ENCODE measurements around the gene GAK.

GAK gene

DNA sequence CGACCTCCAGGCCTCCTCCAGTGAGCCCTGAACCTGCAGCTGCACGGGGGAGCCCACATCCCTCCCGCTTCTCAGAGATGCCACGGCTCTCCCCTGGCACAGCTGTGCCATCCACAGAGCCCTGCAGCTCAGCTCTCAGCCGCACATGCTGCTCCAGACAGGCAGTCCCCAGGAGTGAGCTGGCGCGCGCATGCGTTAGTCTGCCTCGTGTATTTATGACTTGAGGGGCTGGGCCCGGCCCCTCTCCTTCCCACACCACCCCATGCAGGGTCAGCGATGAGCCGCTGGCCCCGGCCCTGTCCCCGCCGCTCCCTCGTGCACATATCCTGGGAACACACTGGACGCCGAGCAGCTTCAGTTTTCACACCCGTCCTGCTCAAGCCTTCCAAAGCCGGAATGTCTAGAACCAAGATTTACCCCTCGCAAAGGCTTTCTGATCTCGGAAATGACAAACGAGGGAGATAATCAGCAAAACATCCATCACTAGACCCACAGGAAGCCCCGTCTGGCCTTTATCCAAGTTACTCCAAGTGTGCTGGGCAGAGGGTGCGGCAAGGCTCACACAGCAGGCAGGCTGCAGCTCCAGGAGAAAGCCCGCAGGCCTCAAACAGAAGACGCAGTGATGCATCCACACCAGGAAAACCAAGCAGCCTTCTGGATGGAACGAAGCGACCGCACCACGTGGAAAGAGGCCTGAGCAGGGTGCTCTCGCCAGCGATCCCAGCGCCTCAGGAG lies 24.3 kb downstream of the GAK start:
- DNase-seq (ENCODE audit: low spot score): no peak

DNA sequence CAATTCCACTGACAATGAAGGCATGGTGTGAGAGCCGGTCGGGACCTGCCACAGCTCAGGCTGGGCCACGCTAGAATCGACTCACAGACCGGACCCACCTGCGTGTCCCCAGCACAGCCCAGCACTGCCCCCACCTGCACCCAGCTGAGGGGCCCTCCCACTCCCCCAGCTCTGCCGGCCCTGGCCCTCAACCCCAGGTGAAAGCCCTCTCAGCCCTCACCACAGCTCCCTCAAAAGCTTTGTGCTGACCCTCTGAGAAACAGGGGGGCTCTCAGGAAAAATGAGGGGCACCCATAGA lies 25.1 kb downstream of the GAK start:
- DNase-seq (ENCODE audit: low spot score): no peak

DNA sequence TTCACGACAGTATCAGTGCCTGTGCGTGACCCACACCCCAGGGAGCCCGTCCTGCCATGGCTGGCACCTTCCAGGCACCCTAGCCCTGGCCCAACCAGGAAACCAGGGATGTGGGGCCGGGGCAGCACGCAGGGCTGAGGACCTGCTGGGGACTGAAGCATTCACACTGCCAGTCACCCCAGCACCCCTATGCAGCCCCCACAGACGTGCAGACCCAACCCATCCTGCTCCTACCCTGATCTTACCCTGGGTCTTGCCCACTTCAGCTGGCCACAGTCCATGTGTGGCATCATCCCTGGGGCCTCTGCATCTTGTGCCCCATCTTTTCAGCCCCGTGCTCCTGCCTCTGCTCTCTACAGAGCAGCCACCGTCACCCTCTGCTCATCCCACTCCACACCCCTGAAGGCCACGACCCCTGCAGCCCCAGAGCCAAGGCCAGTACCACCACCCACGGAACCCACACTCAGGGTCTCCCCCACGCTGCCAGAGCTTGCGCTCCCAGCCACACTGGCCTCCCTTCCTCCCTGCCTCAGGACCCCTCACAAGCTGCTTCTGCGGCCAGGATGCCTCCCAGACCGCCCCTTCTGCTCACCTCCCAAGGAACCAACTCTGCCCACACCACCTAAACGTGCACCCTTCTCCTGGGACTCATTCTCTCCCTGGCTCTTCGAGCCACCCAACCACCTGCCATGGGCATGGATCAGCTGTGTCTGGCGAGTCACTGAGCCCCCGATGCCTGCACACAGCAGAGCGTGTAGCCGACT lies 25.6 kb downstream of the GAK start:
- DNase-seq (ENCODE audit: low spot score): no peak

DNA sequence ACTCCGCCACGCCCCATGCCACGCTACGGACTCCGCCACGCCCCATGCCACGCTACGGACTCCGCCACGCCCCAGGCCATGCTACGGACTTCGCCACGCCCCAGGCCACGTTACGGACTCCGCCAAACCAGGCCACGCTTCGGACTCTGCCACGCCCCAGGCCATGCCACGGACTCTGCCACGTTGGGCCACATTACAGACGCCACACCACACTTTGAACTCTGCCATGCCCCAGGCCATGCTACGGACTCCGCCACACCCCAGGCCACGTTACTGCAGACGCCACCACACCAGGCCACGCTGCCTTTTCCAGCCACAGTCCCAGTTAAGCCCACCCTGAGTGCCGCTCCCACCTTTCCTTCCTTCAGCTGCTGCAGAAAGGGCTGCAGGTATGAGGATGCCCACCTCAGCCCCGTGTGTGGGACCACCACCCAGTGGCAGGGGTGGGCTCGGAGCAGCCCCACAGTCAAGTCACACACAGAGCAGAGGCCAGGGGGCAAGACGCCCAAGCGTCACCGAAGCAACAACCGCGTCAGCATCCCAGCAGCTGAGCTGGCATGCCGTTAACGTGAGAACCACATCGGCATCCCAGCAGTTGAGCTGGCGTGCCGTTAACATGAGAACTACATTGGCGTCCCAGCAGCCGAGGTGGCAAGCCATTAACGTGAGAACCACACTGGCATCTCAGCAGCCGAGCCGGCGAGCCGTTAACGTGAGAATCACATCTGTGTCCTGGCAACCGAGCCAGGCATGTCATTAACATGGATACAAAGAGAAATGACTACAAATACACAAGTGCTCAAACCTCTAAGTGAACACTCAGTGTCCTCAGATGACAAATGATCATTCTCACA lies 26.4 kb downstream of the GAK start:
- no peak for DNase-seq (ENCODE audit: low spot score)

DNA sequence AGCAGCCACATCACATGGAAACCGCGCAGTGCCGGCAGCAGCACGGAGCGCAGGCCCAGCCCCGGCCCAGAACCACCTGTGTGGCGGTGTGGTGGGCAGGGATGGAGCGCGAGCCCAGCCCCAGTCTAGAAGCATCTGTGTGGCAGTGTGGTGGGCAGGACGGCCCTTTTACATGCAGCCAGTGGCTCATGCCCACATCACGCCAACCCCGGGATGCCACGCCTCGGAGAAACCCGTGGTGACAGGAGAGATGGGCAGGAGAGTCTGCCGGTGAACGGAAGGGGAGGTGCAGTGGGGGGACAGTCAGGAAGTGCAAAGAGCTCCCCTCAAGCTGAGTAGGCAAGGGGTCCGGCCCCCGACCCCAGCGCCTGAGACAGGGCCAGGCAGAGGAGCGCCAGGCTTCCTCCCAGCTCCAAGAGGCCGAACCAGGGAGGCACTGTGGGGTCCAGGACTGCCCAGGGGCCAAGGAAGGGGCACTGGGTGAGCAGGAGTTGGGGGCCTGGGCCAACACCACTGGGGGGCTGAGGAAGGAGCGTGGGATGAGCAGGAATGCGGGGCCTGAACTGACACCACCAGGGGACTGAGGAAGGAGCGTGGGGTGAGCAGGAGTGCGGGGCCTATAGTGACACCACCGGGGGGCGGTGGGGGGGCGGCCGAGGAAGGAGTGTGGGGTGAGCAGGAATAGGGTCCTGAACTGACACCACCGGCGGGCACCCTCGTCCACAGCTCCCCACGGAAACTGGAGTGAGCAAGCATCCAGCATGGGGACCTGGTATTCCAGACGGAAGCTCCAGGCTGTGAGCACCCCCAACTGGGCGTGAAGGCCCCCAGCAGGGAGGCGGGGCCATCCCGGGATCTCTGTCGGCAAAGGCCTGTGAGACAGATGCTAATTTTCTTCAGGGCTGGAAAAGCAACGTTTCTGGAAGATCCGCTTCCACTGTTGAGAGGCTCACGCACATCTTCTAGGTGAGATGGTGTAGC lies 28.8 kb downstream of the GAK start:
- no peak for DNase-seq (ENCODE audit: low spot score)

DNA sequence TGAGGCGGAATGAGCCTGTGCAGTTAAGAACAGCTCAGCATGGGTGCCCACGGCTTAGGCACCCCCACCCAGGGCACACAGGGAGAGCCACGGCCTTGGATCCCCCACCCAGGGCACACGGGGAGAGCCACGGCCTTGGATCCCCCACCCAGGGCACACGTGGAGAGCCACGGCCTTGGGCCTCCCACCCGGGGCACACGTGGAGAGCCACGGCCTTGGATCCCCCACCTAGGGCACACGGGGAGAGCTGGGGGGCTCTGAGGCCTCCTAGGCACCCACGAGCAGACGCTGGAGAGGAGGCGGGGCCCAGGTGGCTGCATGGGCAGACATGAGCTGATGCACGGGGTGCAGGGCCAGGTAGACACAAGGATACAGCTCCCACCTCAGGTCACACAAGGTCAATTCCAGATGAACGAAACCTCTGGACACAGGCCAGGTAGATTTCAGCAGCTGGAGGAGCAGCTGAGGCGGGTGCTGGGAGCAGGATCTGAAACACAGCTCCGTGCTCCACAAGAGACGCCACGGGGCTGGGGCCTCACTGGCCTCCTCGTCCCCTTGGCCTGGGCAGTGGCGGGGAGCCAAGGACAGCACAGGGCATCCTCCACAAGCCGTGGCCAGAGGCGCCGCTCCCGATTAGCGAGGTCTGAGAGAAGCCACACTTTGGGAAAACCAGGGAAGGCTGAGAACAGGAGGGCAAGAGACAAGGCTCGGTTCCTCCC lies 30.8 kb downstream of the GAK start:
- no peak for DNase-seq (ENCODE audit: low spot score)

DNA sequence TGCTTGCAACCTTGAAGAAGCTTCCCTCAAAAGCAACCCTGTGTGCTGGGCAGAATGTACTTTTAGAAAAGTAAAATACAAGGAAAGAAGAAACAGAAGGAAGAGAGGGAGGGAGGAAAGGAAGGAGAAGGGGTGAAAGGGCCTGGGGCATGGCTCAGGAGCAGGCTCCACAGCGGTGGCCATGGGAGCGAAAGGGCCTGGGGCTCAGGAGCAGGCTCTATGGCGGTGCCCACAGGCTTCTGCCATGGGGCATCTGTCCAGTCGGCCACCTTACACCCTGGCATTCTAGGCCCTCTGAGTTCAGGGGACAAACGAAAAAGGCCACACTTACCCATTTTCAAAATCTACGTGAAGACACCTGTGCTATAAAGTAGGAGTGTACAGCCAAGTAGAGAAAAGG lies 31.4 kb downstream of the GAK start:
- DNase-seq (ENCODE audit: low spot score): no peak

DNA sequence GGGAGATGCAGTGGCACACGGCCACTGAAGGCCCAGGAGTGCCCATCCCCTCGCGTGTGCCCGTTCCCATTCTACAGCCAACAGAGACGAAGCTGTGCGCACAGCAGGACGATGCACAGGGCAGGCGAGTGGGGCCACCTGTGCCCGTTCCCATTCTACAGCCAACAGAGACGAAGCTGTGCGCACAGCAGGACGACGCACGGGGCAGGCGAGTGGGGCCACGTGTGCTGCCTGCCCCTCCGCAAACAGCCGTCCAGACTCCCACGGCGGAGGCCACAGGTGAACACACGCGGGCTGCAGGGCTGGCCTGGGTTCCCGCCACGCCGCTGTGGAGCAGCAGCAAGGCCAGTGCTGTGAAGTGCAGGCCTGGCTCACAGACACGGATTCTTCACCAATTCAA lies 32.0 kb downstream of the GAK start:
- peak; percentile 40 for DNase-seq (ENCODE audit: low spot score)

DNA sequence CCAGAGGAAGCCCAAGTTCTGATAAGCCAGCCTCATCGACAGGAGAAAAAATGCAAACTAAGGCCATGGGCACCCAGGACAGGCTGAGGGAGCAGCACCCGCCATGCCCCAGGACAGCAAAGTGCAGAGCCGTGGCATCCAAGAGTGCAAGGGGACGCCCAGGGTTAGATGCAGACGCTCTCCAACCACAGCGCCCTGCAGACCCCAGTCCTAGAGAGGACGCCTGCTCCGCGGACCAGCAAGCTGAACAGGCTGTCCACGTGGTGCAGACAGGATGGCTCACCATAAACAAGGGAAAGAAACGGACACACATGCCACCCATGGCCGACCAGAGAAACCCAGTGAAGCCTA lies 32.6 kb downstream of the GAK start:
- DNase-seq (ENCODE audit: low spot score): no peak

DNA sequence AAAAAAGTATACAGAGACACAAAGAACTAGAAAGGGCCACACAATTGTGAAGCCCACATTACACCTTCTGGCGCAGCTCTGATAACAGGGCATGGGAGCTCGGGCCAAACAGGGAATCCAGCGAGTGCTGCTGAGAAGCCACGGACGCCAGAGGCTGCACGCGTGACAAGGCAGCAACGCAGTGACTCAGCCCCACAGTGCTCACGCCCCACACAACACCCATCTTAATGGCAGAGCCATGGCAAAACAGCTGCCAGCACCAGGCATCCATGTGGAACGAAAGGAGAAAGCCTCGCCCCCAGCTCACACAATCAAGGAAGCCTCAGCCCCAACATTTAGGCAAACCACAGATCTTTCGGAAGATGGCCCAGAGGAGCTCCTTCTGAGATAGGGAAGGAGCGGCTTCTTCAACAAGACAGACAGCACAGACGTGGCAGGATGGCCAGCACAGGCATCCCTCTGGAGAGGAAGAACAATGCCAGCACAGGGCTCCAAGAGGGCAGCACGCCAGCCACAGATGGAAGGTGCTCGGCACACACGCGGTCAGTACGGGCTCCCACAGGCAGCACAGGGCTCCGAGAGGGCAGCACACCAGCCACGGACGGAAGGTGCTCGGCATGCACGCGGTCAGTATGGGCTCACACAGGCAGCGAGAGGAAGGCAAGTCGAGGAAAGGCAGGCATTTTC lies 33.1 kb downstream of the GAK start:
- peak; percentile 89 for DNase-seq (ENCODE audit: low spot score)

DNA sequence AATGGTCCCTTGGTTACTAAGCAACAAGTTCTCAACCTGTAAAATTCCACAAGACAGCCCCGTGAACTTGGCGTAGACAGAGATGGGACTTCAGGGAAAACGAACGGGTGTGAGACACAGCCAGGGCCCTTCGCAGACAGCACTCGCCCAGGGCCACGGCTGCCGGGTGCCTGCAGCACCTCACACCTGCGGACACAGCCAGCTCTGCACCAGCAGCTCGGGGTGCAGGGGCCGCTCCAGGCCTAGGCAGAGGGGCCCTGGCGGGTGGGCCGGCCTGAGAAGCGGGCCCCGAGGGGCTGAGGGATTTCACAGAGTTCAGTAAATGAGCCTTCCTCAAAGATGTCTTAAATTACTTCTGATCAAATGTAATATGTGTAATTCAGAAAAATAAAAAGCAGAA lies 34.0 kb downstream of the GAK start:
- no peak for DNase-seq (ENCODE audit: low spot score)

DNA sequence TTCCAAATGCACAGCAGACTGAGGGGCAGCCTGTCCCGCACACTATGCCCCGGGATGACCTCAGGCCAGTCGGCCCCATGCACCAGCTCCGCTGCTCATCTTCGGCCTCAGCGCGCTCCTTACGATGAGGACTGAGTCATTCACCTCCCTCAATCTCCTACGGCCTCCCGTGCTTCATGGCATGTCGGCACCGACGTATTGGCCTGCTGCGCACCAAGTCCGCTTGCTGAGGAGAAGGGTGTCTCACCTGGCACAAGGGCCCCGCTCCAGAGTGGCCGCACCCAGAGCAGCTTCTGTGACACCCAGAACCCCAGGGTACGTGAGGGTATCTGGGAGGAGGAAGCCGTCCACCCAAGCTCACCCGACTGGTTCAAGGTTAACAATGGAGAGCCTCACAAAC lies 35.5 kb downstream of the GAK start:
- no peak for DNase-seq (ENCODE audit: low spot score)

DNA sequence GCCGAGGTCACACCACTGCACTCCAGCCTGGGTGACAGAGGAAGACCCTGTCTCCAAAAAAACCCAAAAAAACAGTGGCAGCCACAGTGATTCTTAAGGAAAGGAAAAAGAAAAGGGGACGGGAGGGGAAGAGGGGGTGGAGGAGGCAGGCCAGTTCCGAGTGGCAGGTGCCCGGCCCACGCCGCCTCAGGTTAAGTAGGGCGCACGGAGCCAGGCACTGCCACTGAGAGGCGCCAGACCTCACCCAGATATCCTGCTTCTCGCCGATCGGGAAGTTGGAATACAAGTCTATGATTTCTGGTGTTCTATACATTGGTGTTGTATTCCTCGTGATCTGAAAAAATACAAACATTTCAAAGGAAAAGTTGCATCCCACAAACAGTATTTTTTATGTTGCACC lies 35.9 kb downstream of the GAK start:
- DNase-seq (ENCODE audit: low spot score): no peak

DNA sequence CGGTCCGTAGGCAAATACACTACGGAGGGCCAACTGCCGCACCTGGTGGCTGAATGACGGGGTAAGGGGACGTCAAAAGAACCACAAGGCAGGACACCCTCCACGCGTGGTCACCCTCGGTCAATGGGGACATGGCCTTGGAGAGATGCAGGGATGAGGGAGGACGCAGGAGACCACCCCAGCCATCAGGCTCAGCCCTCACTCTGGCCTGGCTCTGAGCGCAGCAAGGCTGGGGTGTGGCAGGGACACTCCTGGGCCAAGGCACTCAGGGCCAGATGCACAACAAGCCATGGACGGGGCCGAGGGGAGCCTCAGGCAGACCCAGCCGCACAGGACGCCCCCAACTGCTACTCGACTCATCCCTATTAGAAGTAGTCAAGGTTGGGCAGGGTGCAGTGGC lies 36.5 kb downstream of the GAK start:
- DNase-seq (ENCODE audit: low spot score): no peak

DNA sequence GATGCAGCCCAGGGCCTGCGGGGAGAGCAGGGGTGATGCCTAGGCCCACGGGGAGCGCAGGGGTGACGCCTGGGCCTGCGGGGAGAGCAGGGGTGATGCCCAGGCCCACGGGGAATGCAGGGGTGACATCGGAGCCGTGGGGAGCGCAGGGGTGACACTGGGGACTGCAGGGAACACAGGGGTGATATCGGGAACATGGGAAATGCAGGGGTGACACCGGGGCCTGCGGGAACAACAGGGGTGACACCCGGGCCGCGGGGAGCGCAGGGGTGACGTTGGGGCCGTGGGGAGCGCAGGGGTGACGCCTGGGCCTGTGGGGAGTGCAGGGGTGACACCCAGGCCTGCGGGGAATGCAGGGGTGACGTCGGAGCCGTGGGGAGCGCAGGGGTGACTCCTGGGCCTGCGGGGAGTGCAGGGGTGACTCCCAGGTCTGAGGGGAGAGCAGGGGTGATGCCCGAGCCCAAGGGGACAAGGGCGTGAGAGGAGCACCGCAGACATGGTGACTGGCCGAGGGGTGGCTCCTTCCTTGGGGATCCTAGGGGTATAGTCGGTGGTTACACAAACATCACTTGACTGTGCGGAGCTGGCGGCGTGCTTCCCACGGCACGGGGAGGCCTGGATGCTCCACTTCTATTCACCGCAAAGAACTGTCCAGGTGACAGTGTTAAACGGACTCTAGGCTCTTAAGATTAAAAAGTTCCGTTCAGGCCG lies 38.0 kb downstream of the GAK start:
- no peak for DNase-seq (ENCODE audit: low spot score)

DNA sequence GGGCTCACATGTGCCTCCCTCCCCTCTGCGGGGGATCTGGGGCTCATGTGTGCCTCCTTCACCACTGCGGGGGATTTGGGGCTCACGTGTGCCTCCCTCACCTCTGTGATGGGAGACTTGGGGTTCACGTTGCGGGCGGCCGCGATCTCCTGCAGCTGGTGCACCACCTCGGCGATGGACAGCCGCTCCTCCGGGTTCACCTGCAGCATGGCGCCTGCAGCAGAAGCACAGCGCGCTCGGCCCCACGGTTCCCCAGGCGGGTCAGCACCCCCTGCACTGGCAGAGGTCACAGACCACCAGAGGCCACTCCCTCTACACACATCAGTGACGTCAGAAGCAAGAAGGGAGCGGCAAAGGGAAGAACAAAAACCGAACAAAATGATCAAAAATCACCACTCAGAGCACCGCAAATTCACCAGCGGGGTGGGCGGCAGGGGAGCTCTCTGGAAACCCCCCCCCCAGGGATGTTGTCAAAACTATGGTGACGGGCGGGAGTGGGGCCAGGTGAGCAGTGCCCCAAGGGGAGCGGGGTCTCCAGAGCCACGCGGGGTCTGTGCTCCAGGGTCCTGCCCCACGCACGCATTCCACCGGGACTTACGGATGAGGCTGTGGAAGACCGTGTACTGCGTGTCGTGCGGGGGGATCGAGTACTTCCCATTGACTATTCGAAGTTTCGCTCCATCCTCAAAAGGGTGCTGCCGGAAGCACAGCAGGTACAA lies 38.7 kb downstream of the GAK start:
- no peak for DNase-seq (ENCODE audit: low spot score)

DNA sequence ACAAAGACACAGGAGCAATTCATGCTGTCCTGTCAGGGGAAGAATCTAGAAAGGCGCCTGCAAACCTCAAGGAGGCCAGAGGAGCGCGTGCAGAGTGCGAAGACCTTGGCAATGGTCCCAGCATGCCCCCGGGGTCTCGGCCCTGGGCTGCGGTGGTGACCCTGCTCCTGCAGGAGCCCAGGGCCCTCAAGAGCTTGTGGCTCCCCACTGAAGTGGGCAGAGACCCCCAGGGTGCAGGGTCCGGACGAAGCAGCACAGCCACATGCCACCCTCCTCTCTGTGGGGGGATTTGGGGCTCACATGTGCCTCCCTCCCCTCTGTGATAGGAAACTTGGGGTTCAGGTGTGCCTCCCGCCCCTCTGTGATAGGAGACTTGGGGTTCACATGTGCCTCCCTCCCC lies 39.3 kb downstream of the GAK start:
- DNase-seq (ENCODE audit: low spot score): no peak

DNA sequence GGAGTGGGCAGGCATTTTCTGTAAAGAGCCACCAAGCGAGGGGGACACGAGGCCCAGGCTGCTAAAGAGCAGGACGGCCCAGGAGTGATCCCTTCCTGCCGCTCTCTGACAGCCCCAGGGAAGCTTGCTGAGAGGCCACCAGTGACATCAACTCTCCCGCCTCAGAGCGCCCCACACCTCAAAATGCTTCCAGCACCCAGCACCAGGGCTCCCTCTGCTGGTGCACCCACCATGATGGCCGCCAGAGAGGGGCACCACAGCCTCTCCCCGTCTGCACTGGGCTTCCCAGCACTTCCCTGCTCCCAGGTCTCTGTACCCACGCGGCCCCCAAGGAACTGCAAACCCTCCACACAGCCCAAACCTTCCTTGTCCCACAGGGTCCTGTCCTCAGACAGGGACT lies 40.4 kb downstream of the GAK start:
- DNase-seq (ENCODE audit: low spot score): no peak

DNA sequence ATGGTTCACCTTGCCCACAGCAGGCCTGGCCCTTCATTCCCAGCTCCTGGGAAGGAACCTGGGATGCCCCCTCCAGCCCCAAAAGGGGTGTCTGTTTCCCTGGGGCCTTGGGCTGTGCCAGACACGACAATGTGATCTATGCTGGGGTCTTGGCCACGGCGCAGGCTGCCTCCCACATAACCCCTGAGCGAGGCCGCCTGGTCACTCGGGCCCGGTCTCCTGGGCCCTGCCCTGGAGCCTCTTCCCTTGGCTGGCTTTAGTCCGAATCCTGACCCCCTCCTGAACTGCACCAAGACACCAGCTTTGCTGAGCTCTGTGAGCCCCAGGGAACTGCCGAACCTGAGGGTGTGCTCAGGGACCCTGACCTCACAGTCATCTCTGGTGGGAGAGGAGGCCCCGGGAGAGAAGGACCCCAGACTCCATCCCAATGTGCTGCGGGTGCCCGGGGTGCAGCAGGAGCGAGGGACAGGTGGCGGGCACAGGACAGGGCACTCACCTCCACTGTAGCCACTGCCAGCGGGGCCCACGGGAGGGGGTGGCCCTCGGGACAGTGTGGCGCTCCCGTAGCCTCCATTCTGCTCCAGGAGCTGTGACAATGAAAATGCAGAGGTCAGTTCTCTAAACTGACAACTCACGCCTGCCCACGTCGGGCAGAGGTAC lies 42.0 kb downstream of the GAK start:
- no peak for DNase-seq (ENCODE audit: low spot score)
